CD4-positive, alpha-beta T cell treated with Interleukin-4 for 4 hours (primary cell): ENCODE results near the gene ZDHHC7.
A peak's percentile ranks its signal among the peaks of the same experiment; 100 is the strongest.
"Not testable (repeated sequence)": the region's sequence is repeated elsewhere in the genome, so short reads cannot be mapped to it uniquely, and the experiment has no call there.

ENCODE experiments used
- DNase-seq: peaks from one replicate; pipeline ENCODE4 v3.0.0-alpha.2; 2020

The ZDHHC7 gene

GRCh38 chr16:84959784-84960417, 51.4 kb downstream of the ZDHHC7 start:
- no peak for DNase-seq

- no peak for DNase-seq
Observed at GRCh38 chr16:84959045-84959576, 52.2 kb downstream of the ZDHHC7 start.

GRCh38 chr16:84957792-84958191, 53.5 kb downstream of the ZDHHC7 start:
- DNase-seq = no peak

- DNase-seq = no peak
Observed at GRCh38 chr16:84957192-84957591, 54.1 kb downstream of the ZDHHC7 start.

GRCh38 chr16:84955427-84955826, 55.9 kb downstream of the ZDHHC7 start:
- DNase-seq = no peak

GRCh38 chr16:84953190-84953746, 58.1 kb downstream of the ZDHHC7 start:
- no peak for DNase-seq

- peak; percentile 70 for DNase-seq
Observed at GRCh38 chr16:84952335-84953189, 58.8 kb downstream of the ZDHHC7 start.

- DNase-seq = peak; percentile 23
Observed at GRCh38 chr16:84950906-84951305, 60.4 kb downstream of the ZDHHC7 start.

GRCh38 chr16:84949772-84950436, 61.4 kb downstream of the ZDHHC7 start:
- no peak for DNase-seq

- DNase-seq = no peak
Observed at GRCh38 chr16:84948851-84949610, 62.3 kb downstream of the ZDHHC7 start.

GRCh38 chr16:84947996-84948850, 63.1 kb downstream of the ZDHHC7 start:
- DNase-seq = no peak

GRCh38 chr16:84947022-84947421, 64.3 kb downstream of the ZDHHC7 start:
- DNase-seq = no peak

- no peak for DNase-seq
Observed at GRCh38 chr16:84943620-84944019, 67.7 kb downstream of the ZDHHC7 start.

- no peak for DNase-seq
Observed at GRCh38 chr16:84942786-84943185, 68.5 kb downstream of the ZDHHC7 start.

- DNase-seq = no peak
Observed at GRCh38 chr16:84941921-84942320, 69.4 kb downstream of the ZDHHC7 start.

GRCh38 chr16:84940670-84941551, 70.4 kb downstream of the ZDHHC7 start:
- DNase-seq = no peak

GRCh38 chr16:84938616-84939015, 72.7 kb downstream of the ZDHHC7 start:
- DNase-seq = not testable (repeated sequence)

- DNase-seq = no peak
Observed at GRCh38 chr16:84937196-84938005, 73.9 kb downstream of the ZDHHC7 start.
